ENCODE data around the gene MYH9.
"Not testable (repeated sequence)": the region's sequence is repeated elsewhere in the genome, so short reads cannot be mapped to it uniquely, and the experiment has no call there.

GRCh38 chr22:36255572-36255971, 132.2 kb downstream of the MYH9 start:
- TF ChIP-seq EZH2phosphoT487 (conservative IDR thresholded peaks at IDR 0.05; ENCODE audit: low read length); CTCF (IDR thresholded peaks at IDR 0.05; ENCODE audit: insufficient read depth, low read length, poor library complexity, severe bottlenecking): not testable (repeated sequence)

All from SU-DHL-6 (cell line).